Measurements from ENCODE around the gene RIOK1.

DNA sequence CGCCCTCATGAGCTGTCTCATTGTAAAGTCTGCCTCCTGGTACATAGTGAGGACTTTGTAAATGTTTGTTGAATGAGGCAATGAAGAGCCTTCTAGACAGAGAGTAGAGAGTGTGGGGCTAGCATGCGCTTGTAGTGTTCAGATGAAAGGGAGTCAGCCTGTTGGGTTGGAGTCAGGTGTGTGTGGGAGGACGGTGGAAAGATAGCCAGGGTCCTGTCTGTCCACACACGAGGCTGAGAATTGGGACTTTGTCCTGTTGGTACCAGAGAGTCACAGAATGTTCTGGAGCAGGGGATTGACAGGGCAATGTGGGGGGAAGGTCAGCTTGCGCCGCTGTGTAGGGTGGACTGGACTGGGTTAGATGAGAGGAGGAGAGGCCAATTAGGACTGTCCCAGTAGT, 58.6 kb downstream of the RIOK1 start:
- TF ChIP-seq EZH2 (optimal IDR thresholded peaks at IDR 0.05; ENCODE audit: low read depth, low read length) (no peak), CTCF (IDR thresholded peaks at IDR 0.05; ENCODE audit: low read length) (no peak), EZH2phosphoT487 (IDR thresholded peaks at IDR 0.05; ENCODE audit: low read length) (no peak)

All from MM.1S (cell line).